Neural crest cell (in vitro differentiated cells): ENCODE data around the gene FSCN2. TPM values are rescaled to one million over a fixed set of nuclear protein-coding genes. Genes with fewer than 3 reads are reported as not detected.
A peak's percentile ranks its signal among the peaks of the same experiment; 100 is the strongest.

Experiments used
- DNase-seq: peaks from one replicate; pipeline ENCODE4 v3.0.0; 2021; ENCODE audit warnings: low read depth, mixed read lengths, low spot score
- H3K27ac Mint-ChIP-seq: one replicate; pipeline ENCODE4 v1.8.0; 2021; ENCODE audit warnings: mild to moderate bottlenecking, mixed read lengths; ENCODE audit not compliant: unreplicated experiment
- H3K27me3 Mint-ChIP-seq: 2 replicates; pipeline ENCODE4 v1.8.0; 2021; ENCODE audit warnings: low read depth, mild to moderate bottlenecking, mixed read lengths
- H3K36me3 Mint-ChIP-seq: 2 replicates; pipeline ENCODE4 v1.8.0; 2021; ENCODE audit warnings: low read depth, mild to moderate bottlenecking, mixed read lengths
- H3K4me1 Mint-ChIP-seq: 2 replicates; pipeline ENCODE4 v1.8.0; 2021; ENCODE audit warnings: mixed read lengths
- H3K4me3 Mint-ChIP-seq: one replicate; pipeline ENCODE4 v1.8.0; 2021; ENCODE audit warnings: mild to moderate bottlenecking, mixed read lengths
- H3K9me3 Mint-ChIP-seq: 2 replicates; pipeline ENCODE4 v1.8.0; 2021; ENCODE audit warnings: mixed read lengths
- long read RNA-seq: library from polyadenylated mRNA; unstranded; transcript quantifications from one replicate; pipeline ENCODE4 v2.0.0, GENCODE V29; 2020
- total RNA-seq: library from RNA; stranded (reverse); gene quantifications from 2 replicates; pipeline ENCODE4 v1.2.1, GENCODE V29; 2021
- TF ChIP-seq, protein P1 (sequence below): fragments of 200-600 bp; sonication (generic); conservative IDR thresholded peaks from 2 replicates; pipeline ENCODE4 v1.5.0; 2021; ENCODE audit warnings: antibody characterized with exemption, mild to moderate bottlenecking

FSCN2 gene, protein sequence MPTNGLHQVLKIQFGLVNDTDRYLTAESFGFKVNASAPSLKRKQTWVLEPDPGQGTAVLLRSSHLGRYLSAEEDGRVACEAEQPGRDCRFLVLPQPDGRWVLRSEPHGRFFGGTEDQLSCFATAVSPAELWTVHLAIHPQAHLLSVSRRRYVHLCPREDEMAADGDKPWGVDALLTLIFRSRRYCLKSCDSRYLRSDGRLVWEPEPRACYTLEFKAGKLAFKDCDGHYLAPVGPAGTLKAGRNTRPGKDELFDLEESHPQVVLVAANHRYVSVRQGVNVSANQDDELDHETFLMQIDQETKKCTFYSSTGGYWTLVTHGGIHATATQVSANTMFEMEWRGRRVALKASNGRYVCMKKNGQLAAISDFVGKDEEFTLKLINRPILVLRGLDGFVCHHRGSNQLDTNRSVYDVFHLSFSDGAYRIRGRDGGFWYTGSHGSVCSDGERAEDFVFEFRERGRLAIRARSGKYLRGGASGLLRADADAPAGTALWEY
- 0.43 and 0.56 TPM in 2 replicates for total RNA-seq
- long read RNA-seq, result 0 reads

DNA sequence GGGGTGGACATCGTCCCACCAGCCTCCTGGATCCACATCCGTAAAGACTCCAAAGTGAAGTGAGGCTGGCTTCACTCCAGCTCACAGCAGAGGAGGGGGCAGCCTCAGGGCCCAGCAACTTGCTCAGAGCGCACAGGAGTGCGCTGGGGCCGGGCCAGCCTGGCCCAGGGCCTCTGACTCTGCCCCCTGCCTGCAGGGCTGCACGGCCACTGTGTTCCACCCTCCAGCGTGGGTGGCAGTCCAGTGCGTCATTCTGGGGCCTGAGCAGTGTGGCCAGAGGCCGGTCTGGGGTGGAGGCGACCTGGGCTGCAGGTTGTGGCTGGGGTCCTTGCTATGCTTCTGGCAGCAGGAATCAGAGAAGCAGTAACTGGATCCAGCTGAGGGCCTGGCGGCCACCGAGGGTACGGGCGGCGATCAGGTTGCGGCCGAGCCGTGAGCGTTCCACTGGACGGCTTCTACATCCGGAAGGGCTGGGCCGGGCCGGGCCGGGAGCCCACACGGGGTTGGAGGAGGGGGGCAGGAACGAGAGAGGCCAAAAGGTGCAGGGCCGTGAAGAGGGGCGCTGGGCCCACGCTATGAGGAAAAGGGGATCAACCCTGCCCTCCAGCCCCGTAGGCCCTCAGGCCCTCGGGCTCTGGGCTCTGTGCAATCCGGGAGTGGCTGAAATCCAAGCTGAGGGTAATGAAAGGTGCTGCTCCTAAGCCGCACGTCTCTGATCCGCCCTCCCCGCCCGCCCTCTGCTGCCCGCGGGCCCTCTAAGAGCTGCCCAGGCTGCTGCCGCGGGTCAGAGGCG, at the start of gene FSCN2:
Gene FSCN2 (plus strand): TSS at position 787 of the 793 bp plus-strand sequence. CDS start 155 bp downstream, outside the sequence.
- peaks cover 5% of the 10 kb centered on the region for H3K27me3 Mint-ChIP-seq
- no peaks in the 10 kb centered on the region for H3K36me3 Mint-ChIP-seq
- peaks cover 6% of the 10 kb centered on the region for H3K4me1 Mint-ChIP-seq
- no peak for DNase-seq
- TF ChIP-seq, protein P1, sequence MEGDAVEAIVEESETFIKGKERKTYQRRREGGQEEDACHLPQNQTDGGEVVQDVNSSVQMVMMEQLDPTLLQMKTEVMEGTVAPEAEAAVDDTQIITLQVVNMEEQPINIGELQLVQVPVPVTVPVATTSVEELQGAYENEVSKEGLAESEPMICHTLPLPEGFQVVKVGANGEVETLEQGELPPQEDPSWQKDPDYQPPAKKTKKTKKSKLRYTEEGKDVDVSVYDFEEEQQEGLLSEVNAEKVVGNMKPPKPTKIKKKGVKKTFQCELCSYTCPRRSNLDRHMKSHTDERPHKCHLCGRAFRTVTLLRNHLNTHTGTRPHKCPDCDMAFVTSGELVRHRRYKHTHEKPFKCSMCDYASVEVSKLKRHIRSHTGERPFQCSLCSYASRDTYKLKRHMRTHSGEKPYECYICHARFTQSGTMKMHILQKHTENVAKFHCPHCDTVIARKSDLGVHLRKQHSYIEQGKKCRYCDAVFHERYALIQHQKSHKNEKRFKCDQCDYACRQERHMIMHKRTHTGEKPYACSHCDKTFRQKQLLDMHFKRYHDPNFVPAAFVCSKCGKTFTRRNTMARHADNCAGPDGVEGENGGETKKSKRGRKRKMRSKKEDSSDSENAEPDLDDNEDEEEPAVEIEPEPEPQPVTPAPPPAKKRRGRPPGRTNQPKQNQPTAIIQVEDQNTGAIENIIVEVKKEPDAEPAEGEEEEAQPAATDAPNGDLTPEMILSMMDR, result no peak
- H3K4me3 Mint-ChIP-seq, result no peak within 1 kb of the TSS
- no peaks in the 10 kb centered on the region for H3K9me3 Mint-ChIP-seq
- H3K27ac Mint-ChIP-seq, result no peak within 1 kb of the TSS

DNA sequence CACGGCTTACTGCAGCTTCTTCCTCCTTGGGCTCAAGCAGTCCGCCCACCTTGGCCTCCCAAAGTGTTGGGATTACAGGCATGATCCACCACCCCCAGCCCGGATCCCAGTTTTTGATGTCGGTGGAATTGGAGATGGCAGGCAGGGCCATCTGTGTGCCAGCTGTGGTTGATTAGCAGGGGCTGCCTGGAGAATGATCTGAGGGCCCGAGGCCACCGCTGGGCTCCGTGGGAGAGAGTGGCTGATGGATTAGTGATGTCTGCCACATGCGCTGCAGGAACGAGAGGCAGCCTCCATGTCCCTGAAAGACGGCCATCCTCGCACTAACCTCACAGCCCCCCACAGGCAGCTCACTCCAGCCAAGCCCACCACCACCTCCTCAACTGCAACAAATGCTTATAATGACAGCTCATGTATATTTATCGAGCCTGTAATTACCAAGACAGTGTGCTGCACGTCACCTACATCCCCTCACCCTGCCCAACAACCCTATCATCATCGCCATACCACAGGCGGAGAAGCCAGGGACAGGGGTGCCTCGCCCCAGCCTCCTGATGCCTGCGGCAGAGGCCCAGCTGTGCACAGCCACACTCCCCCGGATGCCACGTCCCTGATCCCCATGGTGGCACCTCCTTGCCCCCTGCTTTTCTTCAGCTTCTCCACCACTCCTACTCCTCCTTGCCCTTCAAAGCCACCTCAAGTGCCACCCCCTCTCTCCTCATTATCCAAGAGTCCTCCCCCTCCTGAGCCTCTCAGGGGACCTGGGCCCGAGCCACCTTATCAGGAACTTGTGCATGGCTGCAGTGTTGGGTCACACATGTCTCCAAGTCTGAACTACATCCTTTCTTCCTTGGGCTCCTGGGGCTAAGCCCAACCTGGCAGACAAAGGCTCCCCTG, 48.8 kb upstream of the FSCN2 start:
- Mint-ChIP-seq H3K27ac (no peak overlapping the region), H3K27me3 (peaks cover 8% of the 10 kb centered on the region), H3K9me3 (peaks cover 3% of the 10 kb centered on the region), H3K36me3 (no peaks in the 10 kb centered on the region), H3K4me3 (peak overlapping the region; percentile 80), H3K4me1 (peaks cover 75% of the 10 kb centered on the region)
- DNase-seq, result no peak
- TF ChIP-seq, protein P1, result no peak

DNA sequence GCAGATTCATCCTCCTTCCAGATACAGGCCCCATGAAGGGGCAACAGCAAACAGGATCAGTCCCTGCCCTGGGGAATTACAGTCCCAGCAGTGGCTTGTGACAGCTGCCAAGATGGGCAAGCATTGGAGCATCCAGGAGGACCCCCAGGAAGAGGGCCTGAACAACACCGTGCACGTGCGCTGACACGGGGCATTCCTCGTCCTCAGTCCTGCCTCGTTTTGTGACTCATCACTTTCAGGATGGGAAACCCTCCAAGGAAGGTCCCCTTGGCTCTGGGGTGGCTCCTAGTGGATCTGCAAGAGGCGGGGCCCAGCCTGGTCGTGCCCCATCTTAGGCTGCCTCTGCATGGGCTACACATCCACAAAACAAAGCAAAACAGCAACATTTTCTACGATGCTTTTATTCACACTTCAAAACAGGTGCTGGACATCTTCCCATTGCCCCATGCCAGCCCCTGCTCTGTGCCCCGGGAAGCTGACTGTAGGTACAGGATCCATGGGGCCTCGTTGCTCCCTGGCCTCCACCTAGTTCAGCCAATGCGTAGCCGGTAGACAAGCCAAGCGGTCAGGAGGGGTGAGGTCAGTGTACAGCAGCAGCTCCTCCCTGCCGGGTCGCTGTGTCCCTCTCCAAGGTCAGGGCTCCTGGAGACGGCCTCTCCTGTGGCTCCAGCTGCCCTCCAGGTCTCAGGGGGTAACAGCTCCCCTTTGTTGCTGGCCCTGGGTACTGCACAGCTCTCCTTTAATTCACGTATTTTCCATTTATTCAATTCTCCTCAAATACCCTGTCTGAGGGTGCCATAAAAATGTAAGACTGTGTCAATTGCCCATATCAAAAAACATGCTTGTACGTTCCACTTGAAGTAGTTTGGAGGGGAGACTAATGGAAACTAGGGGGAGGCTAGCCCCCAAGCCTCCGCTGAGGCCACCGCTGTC, 47.8 kb upstream of the FSCN2 start:
- peaks cover 68% of the 10 kb centered on the region for H3K4me1 Mint-ChIP-seq
- TF ChIP-seq, protein P1, result no peak
- peak overlapping the region; percentile 80 for H3K4me3 Mint-ChIP-seq
- H3K9me3 Mint-ChIP-seq, result peaks cover 3% of the 10 kb centered on the region
- DNase-seq, result no peak
- H3K27ac Mint-ChIP-seq, result no peak overlapping the region
- peaks cover 8% of the 10 kb centered on the region for H3K27me3 Mint-ChIP-seq
- H3K36me3 Mint-ChIP-seq, result no peaks in the 10 kb centered on the region

DNA sequence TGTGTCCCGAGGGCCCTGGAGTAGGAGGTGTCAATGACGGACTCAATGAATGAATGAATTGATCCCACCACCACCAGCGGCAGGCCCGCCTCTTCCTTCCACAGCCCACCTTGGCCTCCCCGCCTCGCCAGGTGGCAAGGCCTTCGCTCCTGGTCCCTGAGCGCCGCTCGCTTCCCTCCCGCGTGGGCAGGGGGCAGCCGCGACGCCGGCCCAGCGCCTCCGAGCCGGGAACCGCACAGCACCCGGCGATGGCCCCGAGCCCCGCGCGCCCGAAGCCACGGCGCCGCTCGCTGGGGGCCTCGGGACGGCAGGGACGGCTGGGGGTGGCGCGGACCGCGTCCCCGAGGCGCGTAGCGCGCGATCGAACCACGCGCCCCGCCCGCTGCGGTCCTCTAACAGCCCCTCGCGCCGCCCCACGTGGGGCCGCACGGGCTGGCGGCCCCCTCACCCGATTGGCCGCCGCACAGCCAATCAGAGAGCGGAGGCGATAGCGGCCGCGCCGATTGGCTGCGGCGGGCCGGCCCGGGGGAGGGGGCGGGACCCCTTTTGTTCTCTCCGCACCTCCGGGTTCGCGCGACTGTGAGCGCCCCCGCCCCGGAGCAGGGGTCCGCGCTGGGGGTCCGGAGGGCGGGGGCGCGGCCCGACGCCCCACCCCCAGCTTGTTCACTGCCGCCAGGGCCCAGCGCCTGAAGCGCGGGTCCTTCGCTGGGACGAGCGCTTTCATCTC, 46.9 kb upstream of the FSCN2 start:
- H3K4me1 Mint-ChIP-seq, result peaks cover 65% of the 10 kb centered on the region

More for the DNA sequence above, 46.9 kb upstream of the FSCN2 start:
- TF ChIP-seq, protein P1, result no peak
- peak; percentile 72 for DNase-seq
- Mint-ChIP-seq H3K27me3 (peaks cover 8% of the 10 kb centered on the region), H3K4me3 (peak overlapping the region; percentile 79), H3K36me3 (no peaks in the 10 kb centered on the region), H3K27ac (peak overlapping the region; percentile 87), H3K9me3 (peaks cover 3% of the 10 kb centered on the region)
